Spleen (tissue), 11 donors: ENCODE results near the gene SNRPE. TPM values are rescaled to one million over a fixed set of nuclear protein-coding genes. Genes with fewer than 3 reads are reported as not detected.
"Not testable (repeated sequence)": the region's sequence is repeated elsewhere in the genome, so short reads cannot be mapped to it uniquely, and the experiment has no call there.

ENCODE experiments used
- DNase-seq: peaks from one replicate; pipeline ENCODE4 v3.0.0-alpha.2; 2020
- H3K27ac ChIP-seq, 8 donors: fragments of 200-600 bp; sonication (generic) in 7 of 8; 1 replicate in 4 of 8; 2 replicates in 4 of 8; pipeline versions ENCODE4 v1.5.0 to v1.8.0; 2016 to 2021; ENCODE audit warnings: inconsistent platforms in 4 of 8, mild to moderate bottlenecking in 4 of 8, moderate library complexity in 1 of 8
- H3K27me3 ChIP-seq, 7 donors: fragments of 200-600 bp; sonication (generic) in 6 of 7; replicated peaks in 1 of 7; 1 replicate in 4 of 7; 2 replicates in 3 of 7; pipeline versions ENCODE4 v1.5.0 to v1.8.0; 2016 to 2021; ENCODE audit warnings: inconsistent platforms in 3 of 7, mild to moderate bottlenecking in 1 of 7
- H3K36me3 ChIP-seq, 6 donors: fragments of 200-600 bp; sonication (generic) in 5 of 6; 1 replicate in 4 of 6; 2 replicates in 2 of 6; pipeline versions ENCODE4 v1.5.0 to v1.8.0; 2016 to 2021; ENCODE audit warnings: inconsistent platforms in 2 of 6
- H3K4me1 ChIP-seq, 6 donors: fragments of 200-600 bp; sonication (generic) in 5 of 6; 1 replicate in 3 of 6; 2 replicates in 3 of 6; pipeline versions ENCODE4 v1.5.0 to v1.8.0; 2016 to 2021; ENCODE audit warnings: inconsistent platforms in 3 of 6
- H3K4me3 ChIP-seq, 8 donors: fragments of 200-600 bp; sonication (generic) in 7 of 8; 1 replicate in 4 of 8; 2 replicates in 4 of 8; pipeline versions ENCODE4 v1.5.0 to v1.8.0; 2016 to 2021; ENCODE audit warnings: inconsistent platforms in 4 of 8, mild to moderate bottlenecking in 4 of 8, moderate library complexity in 2 of 8
- H3K9me3 ChIP-seq, 8 donors: fragments of 200-600 bp; sonication (generic) in 7 of 8; 1 replicate in 4 of 8; 2 replicates in 4 of 8; pipeline versions ENCODE4 v1.5.0 to v1.8.0; 2016 to 2021; ENCODE audit warnings: inconsistent platforms in 4 of 8
- POLR2A ChIP-seq, 3 donors: fragments of 450-650 bp; IDR thresholded peaks; one replicate each; pipeline ENCODE4 v1.5.1; 2017; ENCODE audit warnings: antibody characterized with exemption in 3 of 3, mild to moderate bottlenecking in 1 of 3
- POLR2AphosphoS5 ChIP-seq, 3 donors: sonication (generic); formaldehyde crosslinking; IDR thresholded peaks; one replicate each; pipeline ENCODE4 v1.5.1; 2017; ENCODE audit warnings: antibody characterized with exemption in 3 of 3
- WGBS, 5 donors: extraction: QIAGEN DNeasy Blood & Tissue Kit in 3 of 5; methylation state at CpG; one replicate each; pipeline versions ENCODE4 v1.1.5 to v1.1.7; 2013 to 2018; 5-methylcytosine and 5-hydroxymethylcytosine counted together
- intact Hi-C: fragments of 100-400 bp; cut with DNase I; formaldehyde crosslinking; loops from one replicate; pipeline ENCODE4 v1.15.0; 2023; ENCODE audit warnings: low total_unique reads
- polyA plus RNA-seq, 3 donors: library from polyadenylated mRNA; stranded (reverse); fragments of 200-250 nt; gene quantifications; one replicate each; pipeline ENCODE4 v1.2.1, GENCODE V29; 2013
- total RNA-seq, 7 donors: library from RNA; depleted of rRNA in 3 of 7; stranded (reverse); fragments of >200 nt in 3 of 7; fragmentation: NEBNext Ultra II Directional in 4 of 7; extraction: Animal tissue kit (Norgen Biotek cat#: 25700) in 4 of 7; gene quantifications; one replicate each; pipeline versions ENCODE4 v1.1.0 to v1.2.1, GENCODE V29; 2016 to 2021
- TF ChIP-seq, protein P1 (sequence below), 11 experiments: fragments of 200-600 bp in 7 of 11; fragments of 450-650 bp in 4 of 11; sonication (generic) in 4 of 11; IDR thresholded peaks in 8 of 11; conservative IDR thresholded peaks in 3 of 11; 1 replicate in 7 of 11; 2 replicates in 4 of 11; pipeline versions ENCODE4 v1.4.0 to v1.8.0; 2016 to 2021; ENCODE audit warnings: antibody characterized with exemption in 11 of 11, inconsistent platforms in 4 of 11, mild to moderate bottlenecking in 1 of 11
- donor health status: healthy with polysubstance abuse.
- donor health status: DM: no; HTN: no; CAD: no; lungs with moderate emphysema.
- donor health status: DM: no; HTN: no; CAD: no.
- donor health status: Bipolar disorder and iron deficiency.
- donor health status: healthy.
- donor health status: DM: no; HTN: no; CAD: no.
- donor health status: DM: yes; HTN: yes; CAD: no.

The SNRPE gene
- total and polyA plus RNA-seq, 10 donors, result 30.1 to 150 (median 67.2) TPM

DNA sequence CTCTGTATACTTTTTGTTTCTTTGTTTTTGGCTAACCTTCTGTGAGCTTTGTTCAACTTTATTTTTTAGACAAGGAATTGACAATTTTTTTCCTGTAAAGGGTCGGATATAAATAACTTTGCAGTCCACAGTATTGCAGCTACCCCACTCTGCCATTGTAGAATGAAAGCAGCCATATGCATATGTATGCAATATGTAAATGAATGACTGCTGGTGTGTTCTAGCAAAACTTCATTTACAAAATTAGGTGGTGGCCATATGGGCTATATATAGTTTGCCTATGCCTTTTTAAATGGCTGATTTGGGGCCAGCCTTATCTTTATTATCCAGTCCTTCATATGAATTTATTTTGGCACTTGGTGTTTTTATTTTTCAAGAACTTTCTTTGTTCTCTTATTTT is 18.0 kb upstream of the SNRPE start:
- WGBS, 5 donors, result 91 to 95% (median 93%) methylated on average over 1 of the region's 1 CpG
- TF ChIP-seq POLR2AphosphoS5 (IDR thresholded peaks at IDR 0.05) (no peak), POLR2A (IDR thresholded peaks at IDR 0.05) (no peak)
- TF ChIP-seq, protein P1, sequence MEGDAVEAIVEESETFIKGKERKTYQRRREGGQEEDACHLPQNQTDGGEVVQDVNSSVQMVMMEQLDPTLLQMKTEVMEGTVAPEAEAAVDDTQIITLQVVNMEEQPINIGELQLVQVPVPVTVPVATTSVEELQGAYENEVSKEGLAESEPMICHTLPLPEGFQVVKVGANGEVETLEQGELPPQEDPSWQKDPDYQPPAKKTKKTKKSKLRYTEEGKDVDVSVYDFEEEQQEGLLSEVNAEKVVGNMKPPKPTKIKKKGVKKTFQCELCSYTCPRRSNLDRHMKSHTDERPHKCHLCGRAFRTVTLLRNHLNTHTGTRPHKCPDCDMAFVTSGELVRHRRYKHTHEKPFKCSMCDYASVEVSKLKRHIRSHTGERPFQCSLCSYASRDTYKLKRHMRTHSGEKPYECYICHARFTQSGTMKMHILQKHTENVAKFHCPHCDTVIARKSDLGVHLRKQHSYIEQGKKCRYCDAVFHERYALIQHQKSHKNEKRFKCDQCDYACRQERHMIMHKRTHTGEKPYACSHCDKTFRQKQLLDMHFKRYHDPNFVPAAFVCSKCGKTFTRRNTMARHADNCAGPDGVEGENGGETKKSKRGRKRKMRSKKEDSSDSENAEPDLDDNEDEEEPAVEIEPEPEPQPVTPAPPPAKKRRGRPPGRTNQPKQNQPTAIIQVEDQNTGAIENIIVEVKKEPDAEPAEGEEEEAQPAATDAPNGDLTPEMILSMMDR (IDR thresholded peaks at IDR 0.05 in 8 of 11, conservative IDR thresholded peaks at IDR 0.05 in 3 of 11), result no peak

DNA sequence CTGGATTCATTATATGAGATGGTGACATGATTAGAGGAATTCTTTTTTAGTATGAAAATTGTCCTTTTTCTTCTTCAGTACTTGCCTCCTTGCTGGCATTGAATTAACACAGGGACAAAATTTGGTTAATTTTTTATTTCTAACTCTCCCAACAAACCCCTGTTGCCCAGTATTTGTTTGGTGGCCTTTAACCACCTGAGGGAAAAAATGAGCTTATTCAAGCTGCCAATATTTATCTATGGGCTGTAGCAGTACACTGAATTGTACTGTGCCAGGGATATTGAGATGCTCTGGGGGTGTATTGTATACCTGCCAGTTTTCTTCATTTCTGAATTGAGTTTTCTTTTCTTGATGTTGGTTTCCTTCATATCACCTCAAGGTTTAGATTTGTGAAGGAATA is 8.3 kb upstream of the SNRPE start:
- H3K4me1 ChIP-seq, DNase-seq, H3K9me3 ChIP-seq, H3K27ac ChIP-seq, H3K4me3 ChIP-seq, intact Hi-C loops, H3K27me3 ChIP-seq: not testable (repeated sequence)
- H3K36me3 ChIP-seq, result peaks cover 13 to 94% (median 65%) of the 10 kb centered on the region in 6 donors

More for the DNA sequence above, 18.0 kb upstream of the SNRPE start:
- Histone ChIP-seq H3K9me3 (peaks cover 0 to 5% (median 0%) of the 10 kb centered on the region in 8 donors), H3K27me3 (no peaks in the 10 kb centered on the region), H3K4me3 (no peak overlapping the region), H3K27ac (no peak overlapping the region), H3K36me3 (peaks cover 1 to 100% (median 88%) of the 10 kb centered on the region in 6 donors), H3K4me1 (no peaks in the 10 kb centered on the region)
- no peak for DNase-seq
- intact Hi-C loops, result no loop called here

DNA sequence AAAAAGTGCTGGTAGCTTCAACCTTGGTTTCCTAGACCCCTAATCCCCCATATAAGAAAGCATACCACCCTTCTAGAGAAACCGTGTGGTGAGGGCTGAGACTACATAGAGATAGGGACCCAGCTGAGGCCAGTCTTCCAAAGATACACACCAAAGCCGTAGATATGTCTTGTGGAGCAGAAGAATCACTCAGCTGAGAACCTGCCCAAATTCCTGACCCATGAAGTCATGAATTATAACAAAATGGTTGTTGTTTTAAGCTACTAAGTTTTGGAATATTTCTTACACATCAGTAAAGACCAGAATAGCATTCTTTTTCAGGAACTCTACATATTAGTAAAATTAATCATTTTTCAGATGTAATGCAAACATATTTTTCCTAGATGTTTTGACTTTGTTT is 3.3 kb upstream of the SNRPE start:
- H3K4me1 ChIP-seq, result peaks cover 6 to 23% (median 22%) of the 10 kb centered on the region in 6 donors
- no peak for DNase-seq
- H3K27ac ChIP-seq, result no peak overlapping the region
- H3K36me3 ChIP-seq, result peaks cover 0 to 46% (median 21%) of the 10 kb centered on the region in 6 donors
- intact Hi-C loops, result no loop called here
- WGBS, 5 donors, result 52 to 81% (median 72%) methylated on average over 2 of the region's 2 CpGs
- no peak overlapping the region for H3K4me3 ChIP-seq
- TF ChIP-seq POLR2A (IDR thresholded peaks at IDR 0.05) (no peak), POLR2AphosphoS5 (IDR thresholded peaks at IDR 0.05) (no peak)
- TF ChIP-seq, protein P1 (IDR thresholded peaks at IDR 0.05 in 8 of 11, conservative IDR thresholded peaks at IDR 0.05 in 3 of 11), result no peak
- no peaks in the 10 kb centered on the region for H3K27me3 ChIP-seq
- H3K9me3 ChIP-seq, result no peaks in the 10 kb centered on the region

DNA sequence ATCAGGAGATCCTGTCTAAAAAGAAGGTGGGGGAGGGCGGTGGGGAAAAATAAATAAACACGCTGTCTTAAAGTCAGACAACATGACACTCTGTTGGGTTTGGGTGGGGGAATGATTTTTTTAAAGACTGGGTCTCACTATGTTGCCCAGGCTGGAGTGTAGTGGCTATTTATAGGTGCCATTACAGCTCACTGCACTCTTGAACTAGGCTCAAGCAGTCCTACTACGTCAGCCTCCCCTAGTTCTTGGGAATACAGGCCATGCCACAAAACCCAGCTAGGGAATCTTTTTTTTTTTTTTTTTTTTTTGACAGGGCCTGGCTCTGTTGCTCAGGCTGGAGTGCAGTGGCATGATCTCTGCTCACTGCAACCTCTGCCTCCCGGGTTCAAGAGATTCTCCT is 2.4 kb upstream of the SNRPE start:
- Histone ChIP-seq H3K36me3 (peaks cover 0 to 46% (median 21%) of the 10 kb centered on the region in 6 donors), H3K9me3 (no peaks in the 10 kb centered on the region), H3K27me3 (no peaks in the 10 kb centered on the region), H3K27ac (no peak overlapping the region), H3K4me3 (no peak overlapping the region), H3K4me1 (peaks cover 6 to 32% (median 26%) of the 10 kb centered on the region in 6 donors)
- intact Hi-C loops, result no loop called here
- WGBS, 5 donors, result 82 to 86% (median 84%) methylated on average over 4 of the region's 4 CpGs
- TF ChIP-seq, protein P1 (IDR thresholded peaks at IDR 0.05 in 8 of 11, conservative IDR thresholded peaks at IDR 0.05 in 3 of 11), result no peak
- TF ChIP-seq POLR2A (IDR thresholded peaks at IDR 0.05), result no peak
- no peak for TF ChIP-seq POLR2AphosphoS5 (IDR thresholded peaks at IDR 0.05)
- DNase-seq, result no peak
